HG03520 (cell line): ENCODE measurements around the gene ITGB5.
"Not testable (repeated sequence)": the region's sequence is repeated elsewhere in the genome, so short reads cannot be mapped to it uniquely, and the experiment has no call there.

Experiments used
- ATAC-seq: cut with Tn5 transposase; IDR thresholded peaks from one replicate; pipeline ENCODE4 v1.9.1; 2021; ENCODE audit warnings: mild to moderate bottlenecking, moderate library complexity; ENCODE audit not compliant: unreplicated experiment

Gene ITGB5

DNA sequence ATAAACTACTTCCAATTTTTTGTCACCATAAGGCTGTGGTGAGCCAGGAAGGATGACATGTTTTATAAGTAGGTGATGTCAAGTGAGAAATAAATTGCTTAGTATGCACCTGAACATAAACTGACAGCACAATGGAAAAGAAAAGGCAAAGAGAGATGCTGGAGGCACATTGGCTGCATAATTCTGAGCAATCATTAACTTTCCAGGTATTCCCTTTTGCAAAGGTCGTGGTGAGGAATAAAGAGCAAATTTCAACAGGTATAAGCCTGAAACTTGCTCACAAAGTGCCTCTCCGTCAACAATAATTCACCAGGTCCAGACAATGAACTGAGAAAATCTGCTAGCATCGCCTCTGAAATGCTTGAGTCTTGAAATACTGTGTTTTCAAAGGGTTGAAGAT lies 48.2 kb downstream of the ITGB5 start:
- ATAC-seq: no peak

DNA sequence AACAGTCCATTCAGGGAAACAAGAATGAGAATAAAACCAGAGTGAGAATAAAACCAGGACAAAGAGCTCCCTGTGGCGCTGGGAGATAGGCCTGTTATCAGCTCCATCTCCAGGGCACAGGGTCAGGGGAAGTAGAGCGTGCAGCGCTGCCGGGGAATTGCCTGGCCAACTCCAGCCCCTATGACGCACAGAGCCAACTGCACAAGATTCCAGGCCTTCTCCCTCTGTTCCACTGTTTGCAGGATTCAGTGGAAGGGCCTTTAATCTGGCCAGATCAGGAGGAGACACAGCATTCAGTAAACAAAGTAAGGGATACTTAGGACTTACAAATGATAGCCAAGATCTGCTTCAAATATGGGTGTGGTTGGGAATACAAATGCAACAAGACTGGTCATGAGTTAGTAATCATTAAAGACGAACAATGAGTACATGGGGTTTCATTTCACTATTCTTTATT lies 49.4 kb downstream of the ITGB5 start:
- ATAC-seq: no peak

DNA sequence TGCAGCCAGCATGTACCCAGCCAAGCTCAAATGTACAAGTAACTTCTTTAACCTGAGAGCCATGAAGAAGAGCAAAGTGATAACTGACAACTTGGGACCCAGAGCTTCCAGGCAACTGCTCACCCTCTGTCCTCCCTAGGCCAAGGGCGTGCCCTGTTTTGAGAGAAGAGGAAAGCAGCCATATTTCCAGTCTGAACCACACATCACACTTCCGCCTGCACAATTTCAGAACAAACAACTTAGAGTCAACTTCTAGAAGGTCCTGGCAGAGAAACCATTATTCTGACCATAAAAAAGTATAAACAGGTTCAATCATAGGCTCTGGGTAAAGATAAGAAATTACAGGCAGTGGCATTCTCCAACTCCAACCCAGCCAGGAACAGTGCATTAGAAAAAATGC lies 50.1 kb downstream of the ITGB5 start:
- no peak for ATAC-seq

DNA sequence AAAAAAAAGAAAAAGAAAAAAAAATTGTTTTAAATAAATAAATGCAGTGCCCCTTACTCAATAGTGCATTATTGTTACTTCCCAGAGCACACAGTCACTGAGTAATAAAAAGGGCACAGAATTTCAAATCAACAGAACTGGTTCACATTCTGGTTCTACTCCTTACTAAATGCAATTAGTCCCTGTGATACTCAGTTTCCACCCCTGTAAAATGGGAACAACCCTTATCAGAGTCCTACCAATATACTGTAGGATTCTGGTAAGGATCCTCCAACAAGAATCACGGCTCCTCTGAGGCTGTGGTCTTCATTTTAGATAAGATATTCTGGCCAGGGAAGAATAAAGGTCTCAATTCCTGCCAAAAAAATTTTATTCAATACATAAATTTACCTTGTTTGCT lies 50.7 kb downstream of the ITGB5 start:
- ATAC-seq: no peak

DNA sequence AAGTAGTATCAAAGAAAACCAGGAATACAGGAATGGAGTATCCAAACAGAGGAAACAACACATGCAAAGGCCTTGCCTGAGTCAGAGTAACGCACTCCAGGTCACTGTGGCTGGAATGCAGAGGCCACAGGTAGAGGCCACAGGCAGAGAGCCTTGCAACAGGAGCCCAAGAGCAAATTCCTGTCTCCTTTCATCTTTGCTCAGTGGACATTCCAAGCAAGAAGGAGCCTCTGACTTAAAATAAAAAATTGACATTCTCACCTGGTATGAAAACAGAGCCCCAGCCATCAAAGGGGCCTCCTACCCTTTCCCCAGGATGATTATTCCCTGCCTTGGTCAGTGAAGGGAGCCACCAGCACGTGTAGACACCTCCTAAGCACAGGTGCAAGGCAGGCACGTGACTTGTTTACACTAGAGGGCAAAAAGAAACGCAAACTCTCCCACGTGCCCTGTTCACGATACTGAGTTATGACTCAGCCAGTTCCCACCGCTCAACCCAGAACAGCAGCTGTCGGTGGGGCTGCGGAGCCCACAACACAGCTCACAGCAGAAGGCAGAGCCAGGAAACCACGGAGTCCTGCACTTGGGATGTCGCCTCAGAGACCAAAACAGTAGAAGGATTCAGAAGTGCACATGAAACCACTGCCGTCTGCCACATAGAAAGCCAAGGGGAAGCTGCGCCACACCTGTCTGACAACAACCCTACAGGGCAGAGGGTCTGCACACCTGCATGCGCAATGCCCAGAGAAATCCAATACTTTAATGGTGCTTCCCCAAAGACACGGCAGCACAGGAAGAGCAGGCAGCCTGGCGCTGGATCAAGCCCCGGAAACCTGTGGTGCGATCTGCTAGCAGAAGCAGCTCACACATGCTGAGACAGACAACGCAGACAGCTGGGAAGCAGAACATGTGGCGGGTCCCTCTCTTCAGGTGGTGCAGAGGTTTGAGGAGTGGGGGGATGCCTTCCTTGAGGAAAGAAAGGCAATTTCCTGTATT lies 52.1 kb downstream of the ITGB5 start:
- peak; percentile 92 for ATAC-seq

DNA sequence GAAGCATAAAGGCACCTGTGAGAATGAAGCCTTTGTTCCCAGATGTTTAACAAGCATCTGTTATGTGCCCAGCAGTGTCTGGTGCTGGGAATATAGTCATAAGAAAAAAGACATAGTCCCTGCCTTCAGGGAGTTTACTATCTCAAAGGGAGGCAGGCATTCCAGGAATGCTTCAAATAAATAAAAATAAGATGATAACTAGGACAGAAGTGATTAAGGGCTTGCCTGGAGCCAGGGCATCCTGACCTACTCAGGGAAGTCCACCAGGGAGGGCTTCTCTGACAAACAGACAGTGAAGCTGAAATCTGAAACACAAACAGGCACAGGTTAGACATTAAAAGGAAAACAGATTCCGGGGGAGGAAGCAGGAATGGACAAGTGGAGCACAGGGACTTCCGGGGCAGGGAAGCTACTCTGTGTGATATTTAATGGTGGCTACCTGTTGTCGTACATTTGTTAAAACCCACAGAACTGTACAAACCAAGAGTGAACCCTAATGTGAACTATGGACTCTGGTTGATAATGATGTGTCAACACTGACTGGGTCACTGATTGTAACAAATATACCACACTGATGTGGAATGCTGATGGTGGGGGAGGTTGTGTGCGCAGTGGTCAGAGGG lies 53.3 kb downstream of the ITGB5 start:
- no peak for ATAC-seq

DNA sequence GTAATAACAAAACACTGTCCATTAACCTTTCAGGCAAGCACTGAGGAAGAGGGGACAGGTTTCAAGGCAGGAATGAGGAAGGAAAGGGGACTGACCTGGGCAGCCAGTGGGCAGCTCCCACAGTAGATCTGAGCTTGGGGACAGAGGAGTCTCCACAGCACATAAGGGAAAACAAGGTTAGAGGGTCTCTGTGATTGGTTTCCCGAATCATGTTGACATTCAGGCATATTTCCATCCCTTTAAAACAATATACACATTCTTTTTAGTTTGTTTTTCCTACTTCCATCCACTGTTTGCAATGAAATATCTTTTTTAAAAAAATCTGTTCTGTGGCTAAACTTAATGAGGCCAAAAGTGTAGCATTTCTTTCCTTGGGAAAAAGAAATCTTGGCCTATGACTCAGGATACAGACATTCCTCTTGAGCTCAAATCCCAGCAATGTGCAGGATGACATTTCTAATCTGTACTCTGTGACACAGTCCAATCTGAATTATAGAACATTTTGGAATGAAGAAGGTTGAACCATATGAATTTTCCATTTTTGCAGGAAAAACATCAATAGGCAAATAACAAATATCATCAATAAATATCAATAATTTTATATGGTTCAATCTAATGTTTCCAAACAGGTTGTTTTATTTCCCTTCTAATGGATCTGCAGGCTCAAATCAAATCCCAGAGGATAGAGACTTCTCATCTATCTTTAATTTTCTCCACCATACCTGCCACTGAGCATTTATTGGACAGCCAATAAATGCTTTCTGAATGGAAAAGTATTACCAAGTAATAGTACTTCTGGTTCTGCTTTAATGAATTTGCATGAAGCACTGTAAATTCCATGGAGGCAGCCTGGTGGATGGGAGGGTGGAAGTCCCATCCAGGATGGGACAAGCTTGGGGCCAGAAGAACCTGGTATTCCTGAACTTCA lies 54.1 kb downstream of the ITGB5 start:
- ATAC-seq: no peak

DNA sequence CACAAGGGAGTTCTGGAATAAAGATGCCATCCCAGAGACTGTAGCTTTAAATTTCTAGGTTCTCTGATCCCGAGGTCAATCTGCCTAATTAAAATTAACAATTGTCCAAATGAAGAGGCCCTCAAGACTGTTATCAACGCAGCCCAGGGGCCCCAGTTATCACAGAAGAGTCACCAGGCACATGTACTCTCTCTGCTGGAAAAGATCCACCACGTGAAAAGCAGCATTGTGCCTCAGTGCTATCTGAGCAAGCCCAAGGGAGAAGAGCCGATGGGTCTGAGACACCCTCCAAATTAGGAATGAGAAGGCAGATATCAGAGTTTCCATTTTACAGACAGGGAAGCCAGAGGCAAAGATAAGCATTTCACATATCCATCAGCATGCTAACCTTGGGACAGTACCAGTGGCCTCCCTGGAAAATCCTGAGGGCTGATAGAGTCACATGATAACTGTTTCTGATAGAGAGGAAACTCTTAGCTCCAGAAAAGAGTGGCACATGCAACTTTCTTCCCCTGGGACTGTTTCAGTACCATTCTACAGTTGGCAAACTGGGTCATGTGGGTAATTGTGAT lies 55.5 kb downstream of the ITGB5 start:
- ATAC-seq: no peak

DNA sequence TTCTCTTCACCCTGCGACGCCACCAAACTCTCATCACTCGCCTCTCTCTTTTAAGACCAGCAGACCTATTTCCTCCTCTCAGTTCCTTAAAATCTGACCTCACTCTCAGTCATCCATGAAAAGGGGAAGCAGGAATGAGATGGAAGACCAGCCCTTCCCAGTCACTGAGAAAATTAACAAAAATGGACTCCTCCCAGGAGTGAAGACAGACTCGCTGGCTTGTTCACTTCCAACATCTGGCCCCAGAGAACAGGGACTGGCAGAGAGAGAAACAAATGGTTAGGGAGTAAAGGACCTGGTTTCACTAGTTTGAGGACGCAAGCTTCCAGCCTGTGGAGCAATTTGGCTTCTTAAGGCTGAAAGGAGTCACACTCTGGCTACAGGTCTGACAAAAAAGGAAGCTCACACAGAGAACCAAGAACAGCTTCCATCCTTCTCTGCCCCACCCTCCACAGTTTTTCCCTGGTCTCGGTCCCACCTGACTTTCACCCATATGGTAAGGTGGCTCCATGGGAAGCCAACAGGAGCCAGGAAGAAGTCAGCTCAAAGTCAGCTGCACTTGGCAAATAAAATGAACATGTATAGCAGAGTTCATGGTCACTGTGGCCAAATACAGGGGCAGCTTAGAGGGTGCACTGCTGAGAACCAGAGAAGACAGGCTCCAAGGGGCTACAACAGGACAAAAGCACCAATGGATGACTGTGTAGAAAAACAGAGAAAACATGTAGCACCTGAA lies 57.2 kb downstream of the ITGB5 start:
- no peak for ATAC-seq

DNA sequence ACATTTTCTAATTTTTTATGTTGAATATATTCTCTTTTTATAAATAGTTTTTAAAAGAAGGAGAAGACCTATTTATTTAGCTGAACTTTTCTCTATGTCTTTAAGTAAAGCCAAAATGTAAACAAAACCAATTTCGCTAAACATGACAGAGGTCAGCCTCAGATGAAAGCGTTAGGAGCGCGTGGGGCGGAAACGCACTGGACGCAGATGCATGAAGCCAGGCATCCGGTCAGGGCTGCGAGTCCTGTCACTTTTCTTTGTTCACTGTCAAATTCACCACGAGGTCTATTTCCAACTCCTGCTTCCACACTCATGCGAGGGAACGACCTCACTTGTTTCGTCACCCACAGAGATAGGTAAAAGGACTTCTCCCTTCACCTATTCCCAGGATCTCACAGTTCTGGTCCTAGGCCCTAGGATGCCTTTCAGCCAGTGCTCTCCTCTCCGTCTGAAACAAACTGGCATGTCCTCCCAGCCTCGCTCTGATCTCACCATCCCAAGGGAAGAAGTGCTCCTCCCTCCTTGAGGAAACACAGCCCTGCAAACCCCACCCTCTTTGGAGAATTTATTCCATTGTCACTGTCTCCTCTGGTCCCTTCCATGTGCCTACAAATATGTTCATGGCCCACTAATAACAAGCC lies 57.9 kb downstream of the ITGB5 start:
- no peak for ATAC-seq

DNA sequence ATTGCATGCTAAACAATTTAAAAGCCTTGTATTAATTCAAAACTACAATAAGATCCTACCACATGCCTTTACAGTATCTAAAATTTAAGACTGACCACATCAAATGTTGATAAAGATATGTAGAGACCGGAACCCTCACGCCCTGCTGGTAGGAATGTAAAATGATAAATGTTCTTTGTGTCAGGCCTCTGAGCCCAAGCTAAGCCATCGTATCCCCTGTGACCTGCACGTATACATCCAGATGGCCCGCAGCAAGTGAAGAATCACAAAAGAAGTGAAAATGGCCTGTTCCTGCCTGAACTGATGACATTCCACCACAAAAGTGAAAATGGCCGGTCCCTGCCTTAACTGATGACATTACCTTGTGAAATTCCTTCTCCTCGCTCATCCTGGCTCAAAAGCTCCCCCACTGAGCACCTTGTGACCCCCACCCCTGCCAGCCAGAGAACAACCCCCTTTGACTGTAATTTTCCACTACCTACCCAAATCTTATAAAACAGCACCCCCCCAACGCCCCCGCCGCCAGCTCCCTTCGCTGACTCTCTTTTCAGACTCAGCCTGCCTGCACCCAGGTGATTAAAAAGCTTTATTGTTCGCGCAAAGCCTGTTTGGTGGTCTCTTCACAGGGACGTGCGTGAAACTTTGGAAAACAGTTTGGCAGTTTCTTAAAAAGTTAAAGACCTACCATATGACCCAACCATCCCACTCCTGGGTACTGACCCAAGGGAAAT lies 59.5 kb downstream of the ITGB5 start:
- ATAC-seq: not testable (repeated sequence)

DNA sequence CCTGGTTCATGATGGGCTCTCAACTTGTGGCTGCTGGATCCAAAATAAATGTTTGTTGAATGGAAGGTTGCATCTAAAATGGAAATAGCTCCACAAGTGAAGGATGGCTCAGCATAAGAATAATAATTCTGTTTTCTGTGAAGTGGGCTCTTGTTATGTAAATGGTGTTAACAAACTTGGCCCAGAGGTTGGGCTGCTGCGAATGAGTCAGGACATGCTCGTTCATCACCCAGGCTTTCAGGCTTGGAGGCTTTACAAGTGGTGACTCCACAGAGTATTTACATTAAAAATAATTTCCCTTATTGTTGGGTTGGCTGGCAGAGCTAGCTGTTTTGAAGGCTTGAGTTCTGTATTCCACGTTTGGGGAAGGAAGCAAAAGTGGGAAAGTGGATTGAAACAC lies 60.5 kb downstream of the ITGB5 start:
- ATAC-seq: no peak

DNA sequence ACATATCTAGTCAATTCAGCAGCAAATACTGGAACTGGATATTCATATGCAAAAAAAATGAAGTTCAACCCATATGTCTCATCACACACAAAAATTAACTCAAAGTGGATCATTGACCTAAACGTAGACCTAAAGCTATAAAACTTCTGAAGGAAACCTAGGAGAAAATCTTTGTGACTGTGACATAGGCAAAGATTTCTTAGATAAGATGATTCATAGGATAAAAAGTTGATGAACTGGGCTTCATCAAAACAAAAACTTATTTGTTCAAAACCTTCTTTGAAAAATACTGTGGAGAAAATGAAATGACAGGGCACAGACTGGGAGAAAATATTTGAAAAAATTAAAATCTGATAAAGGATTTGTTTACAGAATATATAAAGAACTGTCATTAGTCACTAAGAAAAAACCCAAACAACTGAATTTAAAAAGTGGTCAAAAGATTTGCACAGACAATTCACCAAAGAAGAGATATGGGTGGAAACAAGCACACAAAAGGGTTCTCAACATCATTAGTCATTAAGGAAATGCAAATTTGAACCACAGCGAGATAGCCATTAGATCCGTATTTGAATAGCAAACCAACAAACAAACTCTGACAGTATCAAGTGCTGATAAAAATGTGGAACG lies 62.8 kb downstream of the ITGB5 start:
- no peak for ATAC-seq

DNA sequence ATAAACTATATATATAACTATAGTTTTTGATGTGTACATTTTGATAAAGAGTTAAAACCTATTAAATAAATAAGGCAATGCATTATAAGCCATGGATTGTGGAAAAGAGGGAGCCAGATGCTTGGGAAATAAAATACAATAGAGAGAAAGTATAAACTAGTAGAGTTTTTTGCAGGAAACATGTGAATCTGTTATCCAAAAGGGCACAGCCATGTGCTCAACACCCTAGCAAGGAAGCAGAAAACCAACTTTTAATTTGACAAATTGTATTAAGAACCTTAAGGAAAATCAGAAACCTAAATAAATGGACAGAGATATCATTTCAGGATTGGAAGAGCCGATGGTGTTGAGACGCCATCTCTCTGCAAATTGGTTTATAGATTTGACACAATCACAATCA lies 63.5 kb downstream of the ITGB5 start:
- no peak for ATAC-seq

DNA sequence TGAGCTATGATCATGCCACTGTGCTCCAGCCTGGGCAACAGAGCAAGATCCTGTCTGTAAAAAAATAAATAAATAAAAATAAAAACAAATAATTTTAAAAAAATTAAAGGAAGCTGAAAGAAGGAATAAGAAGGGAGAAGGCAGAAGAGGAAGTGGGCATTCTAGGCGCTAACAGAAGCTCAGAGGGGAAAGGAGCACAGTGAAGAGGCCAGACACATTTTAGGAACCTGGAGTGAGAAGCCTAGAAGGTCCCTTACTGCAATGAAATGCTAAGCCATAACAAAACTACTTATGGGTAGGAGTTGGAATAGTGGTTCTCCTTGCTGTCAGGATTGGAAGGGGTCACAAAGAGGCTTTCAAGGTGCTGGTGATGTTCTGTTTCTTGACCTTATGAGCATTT lies 64.0 kb downstream of the ITGB5 start:
- ATAC-seq: no peak

DNA sequence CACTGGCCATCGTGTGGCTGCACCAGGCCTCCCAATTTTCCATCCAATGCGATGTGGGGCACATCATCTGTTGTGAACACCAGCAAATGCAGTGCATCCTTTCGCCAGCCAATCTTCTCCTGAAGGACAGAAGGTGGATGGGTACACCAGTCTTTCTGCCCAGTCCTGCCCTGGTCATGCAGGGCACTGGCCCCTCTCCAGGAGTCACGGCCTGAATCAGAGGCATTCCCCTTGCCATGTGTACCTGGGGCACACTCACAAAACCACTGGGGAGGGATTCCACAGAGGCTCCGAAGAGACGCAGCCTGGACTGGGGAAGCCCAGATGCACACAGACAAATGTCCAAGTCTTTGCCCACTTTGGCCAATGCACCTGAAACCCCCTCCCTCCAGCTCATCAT lies 65.8 kb downstream of the ITGB5 start:
- no peak for ATAC-seq

DNA sequence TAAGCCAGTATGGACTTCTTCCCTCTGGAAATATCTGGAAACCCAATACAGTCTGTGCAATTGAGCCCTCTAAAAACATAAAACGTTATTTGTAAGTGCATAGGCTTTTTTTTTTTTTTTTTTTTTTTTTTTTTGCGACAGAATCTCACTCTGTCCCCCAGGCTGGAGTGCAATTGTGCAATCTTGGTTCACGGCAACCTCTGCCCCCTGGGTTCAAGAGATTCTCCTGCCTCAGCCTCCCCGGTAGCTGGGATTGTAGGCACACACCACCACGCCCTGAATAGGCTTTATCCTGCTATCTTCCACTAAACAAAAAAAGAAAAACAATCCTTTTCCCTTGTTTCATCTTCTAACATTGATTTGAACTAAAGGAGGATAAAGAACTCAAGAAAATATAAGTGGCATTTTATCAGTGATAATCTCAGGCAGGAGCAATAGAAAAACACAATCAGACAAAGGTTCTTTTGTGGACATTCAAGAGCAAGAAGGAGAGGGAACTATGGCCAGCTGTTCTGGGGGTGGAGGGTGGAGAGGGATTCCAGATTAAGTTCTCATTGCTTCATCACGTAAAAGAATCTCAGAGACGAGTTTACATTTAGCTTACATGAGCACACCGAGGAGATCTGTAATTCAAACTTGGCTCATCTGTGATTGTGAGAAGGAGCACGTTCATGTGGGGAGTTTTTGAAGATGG lies 68.6 kb downstream of the ITGB5 start:
- ATAC-seq: no peak

DNA sequence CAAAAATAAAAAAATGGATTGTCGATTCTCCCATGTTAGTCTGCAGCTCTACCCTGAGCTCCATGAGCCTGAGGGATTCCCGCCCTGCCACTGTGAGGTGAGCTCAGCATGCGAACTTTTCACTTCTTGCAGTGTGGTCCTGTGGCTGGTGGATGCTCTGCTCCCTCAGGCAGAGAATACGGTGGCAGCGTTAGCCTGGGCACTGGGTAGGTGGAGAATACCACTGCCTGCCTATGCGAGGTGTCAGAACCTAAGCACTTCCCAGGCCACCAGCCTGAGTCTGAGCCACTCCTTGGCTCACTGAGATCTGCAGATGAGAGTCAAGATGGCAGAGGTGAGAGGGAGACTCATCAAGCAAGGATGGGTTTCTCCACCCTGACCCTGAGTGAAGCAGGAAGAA lies 70.1 kb downstream of the ITGB5 start:
- no peak for ATAC-seq
